GM19395 (cell line): ENCODE measurements around the gene KIF1A.

ENCODE experiments used
- ATAC-seq: cut with Tn5 transposase; IDR thresholded peaks from one replicate; pipeline ENCODE4 v1.9.1; 2021; ENCODE audit warnings: mild to moderate bottlenecking, moderate library complexity; ENCODE audit not compliant: unreplicated experiment

Gene KIF1A

GRCh38 chr2:240720686-240721595 lies 99.1 kb downstream of the KIF1A start:
- ATAC-seq: no peak

GRCh38 chr2:240719676-240720545 lies 100.1 kb downstream of the KIF1A start:
- no peak for ATAC-seq

GRCh38 chr2:240718896-240719490 lies 101.0 kb downstream of the KIF1A start:
- ATAC-seq: no peak

GRCh38 chr2:240717681-240718581 lies 102.1 kb downstream of the KIF1A start:
- ATAC-seq: no peak

GRCh38 chr2:240717181-240717641 lies 102.8 kb downstream of the KIF1A start:
- no peak for ATAC-seq

- no peak for ATAC-seq
Observed at GRCh38 chr2:240716130-240716798, 103.8 kb downstream of the KIF1A start.

GRCh38 chr2:240714747-240715725 lies 105.0 kb downstream of the KIF1A start:
- no peak for ATAC-seq

- no peak for ATAC-seq
Observed at GRCh38 chr2:240713928-240714746, 105.9 kb downstream of the KIF1A start.

- ATAC-seq: no peak
Observed at GRCh38 chr2:240713071-240713927, 106.7 kb downstream of the KIF1A start.

- no peak for ATAC-seq
Observed at GRCh38 chr2:240712121-240712520, 107.9 kb downstream of the KIF1A start.

GRCh38 chr2:240711701-240712100 lies 108.3 kb downstream of the KIF1A start:
- ATAC-seq: no peak

GRCh38 chr2:240711296-240711695 lies 108.7 kb downstream of the KIF1A start:
- ATAC-seq: no peak

GRCh38 chr2:240708457-240708856 lies 111.6 kb downstream of the KIF1A start:
- ATAC-seq: no peak

GRCh38 chr2:240707821-240708220 lies 112.2 kb downstream of the KIF1A start:
- no peak for ATAC-seq

GRCh38 chr2:240707043-240707756 lies 112.8 kb downstream of the KIF1A start:
- no peak for ATAC-seq

- no peak for ATAC-seq
Observed at GRCh38 chr2:240705204-240705791, 114.7 kb downstream of the KIF1A start.
